Measurements from ENCODE around the gene WDFY4. TPM values are rescaled to one million over a fixed set of nuclear protein-coding genes. Genes with fewer than 3 reads are reported as not detected.

The WDFY4 gene
- total and polyA plus RNA-seq, 2 of the 13 experiments (the other 11 are each of a cell fraction or from before 2014, with no cell fraction given): not detected

- TF ChIP-seq, protein P1, sequence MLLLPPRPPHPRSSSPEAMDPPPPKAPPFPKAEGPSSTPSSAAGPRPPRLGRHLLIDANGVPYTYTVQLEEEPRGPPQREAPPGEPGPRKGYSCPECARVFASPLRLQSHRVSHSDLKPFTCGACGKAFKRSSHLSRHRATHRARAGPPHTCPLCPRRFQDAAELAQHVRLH (CRISPR knock-in tag; IDR thresholded peaks at IDR 0.05; ENCODE audit: borderline replicate concordance, low read depth): no peak
- TF ChIP-seq SP5 (CRISPR knock-in tag; IDR thresholded peaks at IDR 0.05; ENCODE audit: borderline replicate concordance, low read depth) (no peak), ZNF350 (CRISPR knock-in tag; IDR thresholded peaks at IDR 0.05; ENCODE audit: borderline replicate concordance, low read depth) (no peak), AHR (CRISPR knock-in tag; IDR thresholded peaks at IDR 0.05) (no peak), KMT2A (CRISPR knock-in tag; IDR thresholded peaks at IDR 0.05) (no peak), BRD4 (CRISPR knock-in tag; IDR thresholded peaks at IDR 0.05) (no peak)
Observed at GRCh38 chr10:48965460-48965859, 280.8 kb downstream of the WDFY4 start (continued).

GRCh38 chr10:48968036-48968435 is 283.4 kb downstream of the WDFY4 start:
- ChIA-PET CTCF (ENCODE audit: low intra/inter-chr PET ratio, low total read pairs) (no interaction called here), POLR2A (no interaction called here)
- intact Hi-C loops (cut with micrococcal nuclease; ENCODE audit: unreplicated experiment): no loop called here
- H3K27ac ChIP-seq (ENCODE audit: extremely low read length, insufficient read depth, low read length): no peak overlapping the region
- in situ Hi-C loops (cut with HindIII; ENCODE audit: extremely low pct_ligation_motif_present, low pct_unique_long_range_greater_than_20kb): no loop called here
- no peak; the same call in 2 of the 3 replicates for ATAC-seq
- no peaks in the 10 kb centered on the region for H3K9me3 ChIP-seq (ENCODE audit: low read length)
- H3K27me3 ChIP-seq (ENCODE audit: control insufficient read depth in 1 of 2, insufficient read depth in 2 of 2, low read length in 2 of 2): no peaks in the 10 kb centered on the region
- 0 out of 2 replicates have a peak, but pooled peaks cover 2% of the 10 kb centered on the region for H4K20me1 ChIP-seq (ENCODE audit: insufficient read depth, low read length)
- no CpG with 5 or more reads among the region's 3 CpGs for WGBS (ENCODE audit: low lambda C conversion rate)
- H2AFZ ChIP-seq (ENCODE audit: low read length): no peak overlapping the region
- no peak overlapping the region for H3K9ac ChIP-seq (ENCODE audit: insufficient read depth, low read depth, low read length)
- no peaks in the 10 kb centered on the region for H3K4me1 ChIP-seq (ENCODE audit: insufficient read depth, low read length)
- no peaks in the 10 kb centered on the region for H3K79me2 ChIP-seq (ENCODE audit: insufficient read depth, low read length)
- no TSS peak for BruUV-seq (replicated peaks)
- no peak overlapping the region for H3K4me2 ChIP-seq (ENCODE audit: low read depth, low read length)
- H3K4me3 ChIP-seq (replicated peaks in 1 of 3; ENCODE audit: insufficient read depth in 1 of 3, low read depth in 2 of 3, low read length in 3 of 3): no peak overlapping the region
- no peak for FAIRE-seq
- no peak for DNase-seq (ENCODE audit: low spot score)
- no peaks in the 10 kb centered on the region for H3K36me3 ChIP-seq (replicated peaks in 1 of 2; ENCODE audit: control insufficient read depth in 1 of 2, insufficient read depth in 2 of 2, low read length in 2 of 2)
- TF ChIP-seq, protein P2, sequence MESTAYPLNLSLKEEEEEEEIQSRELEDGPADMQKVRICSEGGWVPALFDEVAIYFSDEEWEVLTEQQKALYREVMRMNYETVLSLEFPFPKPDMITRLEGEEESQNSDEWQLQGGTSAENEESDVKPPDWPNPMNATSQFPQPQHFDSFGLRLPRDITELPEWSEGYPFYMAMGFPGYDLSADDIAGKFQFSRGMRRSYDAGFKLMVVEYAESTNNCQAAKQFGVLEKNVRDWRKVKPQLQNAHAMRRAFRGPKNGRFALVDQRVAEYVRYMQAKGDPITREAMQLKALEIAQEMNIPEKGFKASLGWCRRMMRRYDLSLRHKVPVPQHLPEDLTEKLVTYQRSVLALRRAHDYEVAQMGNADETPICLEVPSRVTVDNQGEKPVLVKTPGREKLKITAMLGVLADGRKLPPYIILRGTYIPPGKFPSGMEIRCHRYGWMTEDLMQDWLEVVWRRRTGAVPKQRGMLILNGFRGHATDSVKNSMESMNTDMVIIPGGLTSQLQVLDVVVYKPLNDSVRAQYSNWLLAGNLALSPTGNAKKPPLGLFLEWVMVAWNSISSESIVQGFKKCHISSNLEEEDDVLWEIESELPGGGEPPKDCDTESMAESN (CRISPR knock-in tag; conservative IDR thresholded peaks at IDR 0.05): no peak
- no peak for TF ChIP-seq CC2D1A (CRISPR knock-in tag; IDR thresholded peaks at IDR 0.05)
- no peak for TF ChIP-seq NFIC (IDR thresholded peaks at IDR 0.05; ENCODE audit: low read length)
- no peak for TF ChIP-seq ZNF563 (CRISPR knock-in tag; IDR thresholded peaks at IDR 0.05)
- no peak for TF ChIP-seq SMAD3 (CRISPR knock-in tag; IDR thresholded peaks at IDR 0.05)
- no peak for TF ChIP-seq SMAD1 (CRISPR knock-in tag; IDR thresholded peaks at IDR 0.05; ENCODE audit: borderline replicate concordance, low read depth)
- TF ChIP-seq NFKB2 (CRISPR knock-in tag; IDR thresholded peaks at IDR 0.05; ENCODE audit: borderline replicate concordance): no peak
- TF ChIP-seq ZNF543 (CRISPR knock-in tag; IDR thresholded peaks at IDR 0.05): no peak
- no peak for TF ChIP-seq ZNF382 (CRISPR knock-in tag; IDR thresholded peaks at IDR 0.05; ENCODE audit: borderline replicate concordance)
- TF ChIP-seq CTCF (CRISPR knock-in tag; IDR thresholded peaks at IDR 0.05): no peak
- no peak for TF ChIP-seq KDM3A (CRISPR knock-in tag; IDR thresholded peaks at IDR 0.05; ENCODE audit: low read depth)
- TF ChIP-seq ZNF160 (CRISPR knock-in tag; IDR thresholded peaks at IDR 0.05): no peak
- no peak for TF ChIP-seq CBX2 (IDR thresholded peaks at IDR 0.05; ENCODE audit: low read depth, low read length)
- no peak for TF ChIP-seq CBX2 (CRISPR knock-in tag; IDR thresholded peaks at IDR 0.05; ENCODE audit: low read depth)
- TF ChIP-seq MYC (CRISPR knock-in tag; IDR thresholded peaks at IDR 0.05; ENCODE audit: borderline replicate concordance): no peak
- no peak for TF ChIP-seq ZNF562 (CRISPR knock-in tag; IDR thresholded peaks at IDR 0.05; ENCODE audit: borderline replicate concordance)

All from HepG2 (cell line).